Stimulated activated CD4-positive, alpha-beta T cell treated with anti-CD3 and anti-CD28 coated beads, Interleukin-15, amount 100 ng/mL, for 1 hour (primary cell): ENCODE data around the gene RBBP6.

Source experiments
- DNase-seq, 2 donors: peaks; one replicate each; pipeline ENCODE4 v3.0.0-alpha.2; 2020; ENCODE audit warnings: low read depth in 1 of 2, low spot score in 1 of 2

The RBBP6 gene

DNA sequence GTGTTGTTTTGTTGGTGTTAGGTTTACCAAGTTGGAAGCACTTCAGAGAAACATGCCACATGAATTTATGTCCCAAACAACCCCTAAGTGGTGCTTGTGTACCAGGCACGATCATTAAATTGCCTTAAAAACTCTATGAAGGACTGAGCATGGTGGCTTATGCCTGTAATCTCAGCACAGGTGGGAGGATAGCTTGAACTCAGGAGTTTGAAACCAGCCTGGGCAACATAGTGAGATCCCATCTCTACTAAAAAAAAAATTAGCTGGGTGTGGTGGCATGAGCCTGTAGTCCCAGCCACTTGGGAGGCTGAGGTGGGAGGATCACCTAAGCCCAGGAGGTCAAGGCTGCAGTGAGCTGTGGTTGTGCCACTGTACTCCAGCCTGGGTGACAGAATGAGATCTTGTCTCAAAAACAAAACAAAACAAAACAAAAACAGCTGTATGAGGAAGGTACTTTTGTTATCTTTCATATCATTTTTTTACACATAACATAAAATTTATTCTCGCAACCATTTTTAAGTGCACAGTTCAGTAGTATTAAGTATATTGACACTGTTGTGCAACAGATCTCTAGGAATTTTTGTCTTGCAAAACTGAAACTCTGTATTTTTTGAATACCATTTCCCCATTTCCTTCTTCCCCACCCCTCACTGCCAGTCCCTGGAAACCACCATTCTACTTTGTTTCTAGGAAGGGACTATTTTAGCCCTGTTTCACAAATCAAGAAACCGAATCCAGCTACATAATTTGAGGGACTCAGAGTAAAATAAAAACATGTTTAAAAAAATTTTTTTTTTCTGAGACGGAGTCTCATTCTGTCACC, 14.3 kb upstream of the RBBP6 start:
- DNase-seq, result no peak

GRCh38 chr16:24525970-24526559, 13.3 kb upstream of the RBBP6 start:
- DNase-seq, result no peak

- DNase-seq, result no peak
These were observed 12.5 kb upstream of the RBBP6 start for GRCh38 chr16:24526701-24527495.

DNA sequence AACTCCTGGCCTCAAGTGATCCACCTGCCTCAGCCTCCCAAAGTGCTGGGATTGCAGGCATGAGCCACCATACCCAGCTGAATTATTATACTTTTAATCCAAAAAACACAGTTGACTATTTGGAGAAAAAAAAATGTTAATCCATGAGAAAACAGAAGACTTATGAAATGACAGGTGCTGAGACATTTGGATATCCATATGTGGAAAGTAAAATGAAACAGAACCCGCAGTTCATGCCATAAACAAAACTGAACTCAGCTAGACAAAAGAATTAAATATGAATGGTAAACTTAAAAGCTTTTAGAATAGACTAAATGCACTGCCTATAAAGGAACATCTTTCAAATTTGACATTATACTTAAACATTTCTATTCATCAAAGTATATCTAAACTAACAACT, 8.2 kb upstream of the RBBP6 start:
- DNase-seq, result no peak

- DNase-seq, result no peak
These were observed 4.7 kb upstream of the RBBP6 start for GRCh38 chr16:24534620-24535019.

DNA sequence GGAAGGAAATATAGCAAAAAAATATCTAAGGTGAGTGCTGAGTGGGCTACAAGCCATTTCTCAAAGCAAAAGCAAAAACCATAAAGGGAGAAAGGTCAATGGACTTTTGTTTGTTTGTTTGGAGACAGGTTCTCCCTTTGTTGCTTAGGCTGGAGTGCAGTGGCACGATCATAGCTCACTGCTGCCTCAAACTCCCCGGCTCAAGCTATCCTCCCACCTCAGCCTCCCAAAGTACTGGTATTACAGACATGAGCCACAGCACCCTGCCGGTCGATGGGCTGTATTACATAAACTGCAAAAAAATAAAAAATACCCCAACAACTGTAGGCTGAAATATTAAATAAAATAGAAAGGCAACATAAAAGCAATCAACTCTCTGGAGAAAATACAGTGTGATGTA, 3.5 kb upstream of the RBBP6 start:
- DNase-seq, result no peak

DNA sequence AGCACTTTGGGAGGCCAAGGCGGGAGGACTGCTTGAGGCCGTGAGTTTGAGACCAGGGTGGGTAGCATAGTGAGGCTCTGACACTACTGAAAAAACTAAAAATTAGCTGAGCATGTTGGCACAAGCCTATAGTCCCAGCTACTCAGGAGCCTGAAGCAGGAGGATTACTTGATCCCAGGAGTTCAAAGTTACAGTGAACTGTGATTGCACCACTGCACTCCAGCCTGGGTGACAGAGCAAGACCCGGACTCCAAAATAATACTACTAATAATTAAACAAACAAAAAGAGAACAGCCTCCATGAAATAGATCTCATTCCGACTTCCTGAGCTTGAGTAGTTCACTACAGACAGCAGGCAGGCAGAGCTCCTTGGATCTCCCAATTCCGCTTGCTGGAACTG, 2.7 kb upstream of the RBBP6 start:
- DNase-seq, result no peak

- no peak for DNase-seq
These were observed 1.7 kb upstream of the RBBP6 start for GRCh38 chr16:24537474-24538337.

DNA sequence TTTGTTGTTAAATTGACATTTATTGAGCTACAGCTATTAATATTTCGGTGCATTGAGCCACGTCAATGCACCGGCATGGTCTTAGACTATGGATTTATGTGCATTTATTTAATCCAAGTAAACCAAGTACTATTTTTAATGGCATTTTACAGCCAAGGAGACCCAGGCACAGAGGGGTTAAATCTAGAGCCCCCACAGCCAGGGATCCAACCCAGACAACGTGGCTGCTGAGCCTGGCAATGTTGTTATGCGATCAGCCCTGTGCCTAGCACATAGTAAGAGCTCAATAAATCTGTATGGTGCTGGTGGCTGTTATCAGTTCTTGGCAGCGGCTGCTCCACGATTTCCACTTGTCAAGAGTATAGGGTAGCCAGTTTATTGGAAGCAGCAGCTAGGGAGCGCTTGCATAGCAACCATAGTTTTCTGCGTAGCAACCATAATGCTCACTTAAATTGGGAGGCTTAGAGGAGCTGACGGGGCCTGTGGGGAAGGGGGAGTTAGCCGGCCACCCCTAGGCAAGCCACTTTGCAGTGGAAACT, 541 bp upstream of the RBBP6 start:
- DNase-seq, result no peak

- DNase-seq, result peak in 1 of 2 donors; percentile 39
These were observed 660 bp downstream of the RBBP6 start for GRCh38 chr16:24539850-24540601.

GRCh38 chr16:24540602-24541210, 1.3 kb downstream of the RBBP6 start:
- DNase-seq, result no peak

- no peak for DNase-seq
These were observed 2.0 kb downstream of the RBBP6 start for GRCh38 chr16:24541233-24541933.

DNA sequence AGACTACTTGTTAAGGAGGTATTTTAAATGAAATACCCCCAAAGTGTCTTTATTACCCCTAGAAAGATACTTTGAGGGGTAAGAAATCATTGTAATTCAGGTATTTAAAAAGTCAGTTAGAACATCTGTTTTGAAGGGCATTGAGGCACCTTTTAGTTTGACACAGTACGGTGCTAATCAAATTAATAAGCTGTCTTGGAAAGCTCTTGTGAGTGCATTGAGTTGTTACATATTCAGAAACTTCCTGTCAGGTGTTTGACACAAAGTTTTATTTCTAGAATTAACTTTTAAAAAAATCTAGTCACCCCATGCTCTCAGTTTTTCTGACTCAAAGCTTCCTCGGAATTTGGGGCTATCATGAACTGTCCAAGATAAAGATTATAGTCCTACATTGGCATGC, 4.6 kb downstream of the RBBP6 start:
- DNase-seq, result no peak

DNA sequence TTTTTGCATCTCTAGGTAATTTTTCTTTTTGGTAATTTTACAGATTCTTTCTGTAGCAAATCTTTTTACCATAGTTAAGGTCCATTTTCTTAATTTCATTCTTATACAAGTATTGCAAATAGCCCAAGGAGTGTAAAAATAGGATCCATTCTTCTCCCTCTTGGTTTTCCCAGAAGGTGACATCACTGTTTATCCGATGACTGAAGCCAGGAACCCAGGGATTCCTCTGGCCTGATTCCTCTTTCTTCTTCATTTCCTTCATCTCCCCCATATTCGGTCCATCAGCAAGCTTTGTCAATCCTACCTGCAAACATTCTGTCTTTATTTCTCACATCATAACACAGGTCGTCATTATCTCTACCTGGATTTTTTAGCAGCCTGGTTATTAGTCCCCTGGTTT, 5.3 kb downstream of the RBBP6 start:
- no peak for DNase-seq

DNA sequence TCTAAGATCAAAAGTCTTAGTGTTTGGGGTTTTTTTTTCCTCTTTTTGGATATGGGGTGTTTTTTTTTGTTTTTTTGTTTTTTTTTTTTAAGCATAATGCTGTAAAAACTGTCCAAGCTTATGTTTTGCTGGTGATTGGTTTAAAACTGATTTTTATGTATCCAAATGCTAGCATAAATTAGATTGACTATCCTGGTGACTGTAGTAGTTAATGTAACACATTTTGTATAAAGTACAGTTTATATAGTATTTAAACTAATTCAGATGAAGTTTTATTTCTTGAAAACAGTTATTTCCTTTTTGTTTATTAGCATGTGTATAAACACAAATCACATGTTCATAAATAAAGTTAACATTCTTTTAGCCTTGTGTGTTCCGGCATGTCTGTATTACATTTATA, 10.9 kb downstream of the RBBP6 start:
- no peak for DNase-seq

GRCh38 chr16:24552705-24553246, 13.4 kb downstream of the RBBP6 start:
- DNase-seq, result no peak

GRCh38 chr16:24553983-24554382, 14.6 kb downstream of the RBBP6 start:
- no peak for DNase-seq

- DNase-seq, result no peak
These were observed 16.0 kb downstream of the RBBP6 start for GRCh38 chr16:24555346-24555872.

- DNase-seq, result no peak
These were observed 23.4 kb downstream of the RBBP6 start for GRCh38 chr16:24562811-24563210.
